ENCODE measurements around the gene WRNIP1. TPM values are rescaled to one million over a fixed set of nuclear protein-coding genes. Genes with fewer than 3 reads are reported as not detected.

Gene WRNIP1
- total and polyA plus RNA-seq, 9 of the 15 experiments (the other 6 are each of a cell fraction or from before 2014, with no cell fraction given), result 13.2 to 63.6 (median 48.6) TPM

GRCh38 chr6:2764610-2765165 lies 505 bp upstream of the WRNIP1 start (continued):
- TF ChIP-seq ZNF318 (IDR thresholded peaks at IDR 0.05; ENCODE audit: borderline replicate concordance in 1 of 2, low read depth in 1 of 2) (0 out of 4 replicates have a peak, but pooled peaks of 1 of the 2 experiments have one; percentile 45), ZBTB8A (IDR thresholded peaks at IDR 0.05; ENCODE audit: partially characterized antibody) (no peak), NCOA4 (IDR thresholded peaks at IDR 0.05; ENCODE audit: partially characterized antibody) (no peak), PCBP1 (IDR thresholded peaks at IDR 0.05; ENCODE audit: low read depth, low read length, poor library complexity, severe bottlenecking) (peak; percentile 98), ZNF77 (CRISPR knock-in tag; IDR thresholded peaks at IDR 0.05) (no peak), MXD1 (CRISPR knock-in tag; IDR thresholded peaks at IDR 0.05; ENCODE audit: borderline replicate concordance, poor library complexity, severe bottlenecking) (no peak), ZNF57 (CRISPR knock-in tag; IDR thresholded peaks at IDR 0.05) (no peak), PHF8 (IDR thresholded peaks at IDR 0.05; ENCODE audit: borderline replicate concordance, low read length) (peak; percentile 61; the same call in 1 of the 2 replicates), KDM5B (IDR thresholded peaks at IDR 0.05; ENCODE audit: insufficient replicate concordance, low read depth, low read length) (peak; percentile 84), MTA3 (IDR thresholded peaks at IDR 0.05; ENCODE audit: borderline replicate concordance) (peak; percentile 12; the same call in 1 of the 2 replicates), ZNF830 (CRISPR knock-in tag; IDR thresholded peaks at IDR 0.05) (no peak), CSDE1 (IDR thresholded peaks at IDR 0.05) (no peak)
- TF ChIP-seq, protein P1, sequence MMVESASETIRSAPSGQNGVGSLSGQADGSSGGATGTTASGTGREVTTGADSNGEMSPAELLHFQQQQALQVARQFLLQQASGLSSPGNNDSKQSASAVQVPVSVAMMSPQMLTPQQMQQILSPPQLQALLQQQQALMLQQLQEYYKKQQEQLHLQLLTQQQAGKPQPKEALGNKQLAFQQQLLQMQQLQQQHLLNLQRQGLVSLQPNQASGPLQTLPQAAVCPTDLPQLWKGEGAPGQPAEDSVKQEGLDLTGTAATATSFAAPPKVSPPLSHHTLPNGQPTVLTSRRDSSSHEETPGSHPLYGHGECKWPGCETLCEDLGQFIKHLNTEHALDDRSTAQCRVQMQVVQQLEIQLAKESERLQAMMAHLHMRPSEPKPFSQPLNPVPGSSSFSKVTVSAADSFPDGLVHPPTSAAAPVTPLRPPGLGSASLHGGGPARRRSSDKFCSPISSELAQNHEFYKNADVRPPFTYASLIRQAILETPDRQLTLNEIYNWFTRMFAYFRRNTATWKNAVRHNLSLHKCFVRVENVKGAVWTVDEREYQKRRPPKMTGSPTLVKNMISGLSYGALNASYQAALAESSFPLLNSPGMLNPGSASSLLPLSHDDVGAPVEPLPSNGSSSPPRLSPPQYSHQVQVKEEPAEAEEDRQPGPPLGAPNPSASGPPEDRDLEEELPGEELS (CRISPR knock-in tag; IDR thresholded peaks at IDR 0.05; ENCODE audit: borderline replicate concordance), result no peak
- TF ChIP-seq, protein P2, sequence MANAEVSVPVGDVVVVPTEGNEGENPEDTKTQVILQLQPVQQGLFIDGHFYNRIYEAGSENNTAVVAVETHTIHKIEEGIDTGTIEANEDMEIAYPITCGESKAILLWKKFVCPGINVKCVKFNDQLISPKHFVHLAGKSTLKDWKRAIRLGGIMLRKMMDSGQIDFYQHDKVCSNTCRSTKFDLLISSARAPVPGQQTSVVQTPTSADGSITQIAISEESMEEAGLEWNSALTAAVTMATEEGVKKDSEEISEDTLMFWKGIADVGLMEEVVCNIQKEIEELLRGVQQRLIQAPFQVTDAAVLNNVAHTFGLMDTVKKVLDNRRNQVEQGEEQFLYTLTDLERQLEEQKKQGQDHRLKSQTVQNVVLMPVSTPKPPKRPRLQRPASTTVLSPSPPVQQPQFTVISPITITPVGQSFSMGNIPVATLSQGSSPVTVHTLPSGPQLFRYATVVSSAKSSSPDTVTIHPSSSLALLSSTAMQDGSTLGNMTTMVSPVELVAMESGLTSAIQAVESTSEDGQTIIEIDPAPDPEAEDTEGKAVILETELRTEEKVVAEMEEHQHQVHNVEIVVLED (CRISPR knock-in tag; IDR thresholded peaks at IDR 0.05), result no peak
